Peyer's patch (tissue), 4 donors: Measurements from ENCODE around the gene GATAD2B.

Experiments
- CTCF ChIP-seq, 6 experiments: fragments of 450-650 bp in 4 of 6; fragments of 200-600 bp in 2 of 6; sonication (generic) in 1 of 6; IDR thresholded peaks; one replicate each; pipeline ENCODE4 v1.5.1; 2017 to 2019; ENCODE audit warnings: antibody characterized with exemption in 6 of 6, mild to moderate bottlenecking in 3 of 6, moderate library complexity in 1 of 6
- POLR2A ChIP-seq, 2 donors: fragments of 450-650 bp; IDR thresholded peaks; one replicate each; pipeline ENCODE4 v1.5.1; 2017; ENCODE audit warnings: antibody characterized with exemption in 2 of 2, mild to moderate bottlenecking in 2 of 2, moderate library complexity in 2 of 2

DNA sequence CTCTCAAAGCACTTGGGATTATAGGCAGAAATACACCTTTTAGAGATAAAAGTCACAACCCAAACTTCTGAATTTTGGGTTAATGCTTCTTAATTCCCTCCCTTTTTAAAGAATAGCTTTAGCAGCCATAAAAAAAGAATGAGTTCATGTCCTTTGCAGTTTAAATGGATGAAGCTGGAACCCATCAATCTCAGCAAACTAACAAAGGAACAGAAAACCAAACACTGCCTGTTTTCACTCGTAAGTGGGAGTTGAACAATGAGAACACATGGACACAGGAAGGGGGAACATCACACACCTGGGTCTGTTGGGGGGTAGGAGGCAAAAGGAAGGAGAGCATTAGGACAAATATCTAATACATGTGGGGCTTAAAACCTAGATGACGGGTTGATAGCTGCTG lies 91.7 kb downstream of the GATAD2B start:
- TF ChIP-seq CTCF (IDR thresholded peaks at IDR 0.05) (no peak), POLR2A (IDR thresholded peaks at IDR 0.05) (no peak)
